NCI-H82 treated with DMSO at 0.1 percent for 48 hours (cell line): ENCODE data around the gene DCXR.

Experiments used
- DNase-seq: peaks from one replicate; lab custom pipeline; 2025; ENCODE audit not compliant: unreplicated experiment; lab: John Stamatoyannopoulos, UW

DCXR gene

DNA sequence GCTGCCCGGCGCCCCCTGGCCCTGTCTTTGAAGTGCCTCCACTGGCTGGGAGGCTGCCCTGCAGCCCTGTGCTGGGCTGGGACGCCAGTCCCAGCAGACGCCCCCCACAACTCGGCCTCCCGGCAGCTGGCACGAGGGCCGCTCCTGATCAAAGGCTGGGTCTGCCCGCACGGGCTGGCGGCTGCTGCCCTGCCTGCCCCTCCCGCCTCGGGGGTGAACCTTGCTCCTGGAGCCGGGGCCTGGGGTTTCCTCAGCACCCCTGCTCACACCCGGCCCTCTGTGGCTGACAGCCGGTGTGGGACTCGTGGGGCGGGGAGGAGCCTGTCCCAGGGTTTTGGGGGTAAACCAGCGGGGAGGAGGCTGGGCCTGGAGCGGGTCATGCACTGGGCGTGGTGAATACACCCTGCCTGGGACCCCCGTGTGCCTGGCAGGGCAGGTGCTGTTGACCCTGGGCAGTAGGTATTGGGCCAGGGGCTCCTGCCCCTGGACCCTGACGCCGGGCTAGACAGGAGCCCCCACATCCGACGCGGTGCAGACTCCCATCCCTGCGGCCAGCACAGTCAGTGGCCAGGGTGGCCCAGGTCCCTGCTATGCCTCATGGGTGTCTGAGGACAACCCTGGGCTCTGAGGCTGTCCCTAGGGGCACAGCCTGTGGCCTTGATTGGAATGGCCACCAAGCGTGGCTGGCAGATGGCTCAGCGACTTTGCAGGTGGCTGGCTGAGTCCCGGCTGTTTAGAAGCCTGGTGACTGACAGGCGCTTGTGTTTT, 36.5 kb downstream of the DCXR start:
- no peak for DNase-seq

DNA sequence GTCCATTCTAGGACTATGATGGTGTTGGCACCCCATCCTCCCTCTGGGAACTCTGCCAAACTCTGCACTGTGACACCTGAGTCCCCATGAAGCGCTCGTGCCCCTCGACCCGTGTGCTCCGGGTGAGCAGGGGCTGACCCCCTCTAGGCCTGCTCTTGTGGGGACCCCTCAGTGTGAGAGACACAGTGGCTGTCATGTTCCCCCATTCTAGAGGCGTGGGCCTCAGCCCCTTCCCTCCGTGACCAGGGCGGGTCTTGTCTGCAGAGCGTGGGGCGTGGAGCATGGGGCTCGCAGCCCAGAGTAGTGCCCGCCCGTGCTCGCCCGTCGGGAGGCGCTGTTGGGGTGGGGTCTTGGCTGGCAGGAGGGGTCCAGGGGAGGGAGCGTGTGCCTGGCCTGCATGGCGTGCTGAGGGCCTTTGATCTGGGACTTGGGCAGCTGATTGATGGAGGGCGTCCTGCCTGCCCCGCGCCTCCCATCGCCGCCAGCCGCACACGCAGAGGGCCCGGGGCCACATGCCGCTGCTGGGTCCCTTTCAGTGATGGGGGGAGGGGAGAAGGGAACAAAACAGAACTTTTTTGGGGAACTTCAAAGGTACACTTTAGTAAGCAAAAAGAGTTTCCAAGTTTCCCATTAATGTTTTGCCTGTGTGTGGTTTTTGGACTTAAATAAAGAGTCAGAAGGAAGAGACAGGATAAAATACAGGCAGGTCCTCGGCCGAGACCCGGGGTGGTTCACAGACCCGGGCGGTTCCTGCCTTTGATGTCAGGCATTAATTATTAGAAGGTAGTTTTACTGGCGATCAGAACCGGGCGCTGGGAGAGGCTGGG, 37.3 kb downstream of the DCXR start:
- no peak for DNase-seq

- no peak for DNase-seq
Measured at GRCh38 chr17:81999587-81999975, 37.9 kb downstream of the DCXR start.

DNA sequence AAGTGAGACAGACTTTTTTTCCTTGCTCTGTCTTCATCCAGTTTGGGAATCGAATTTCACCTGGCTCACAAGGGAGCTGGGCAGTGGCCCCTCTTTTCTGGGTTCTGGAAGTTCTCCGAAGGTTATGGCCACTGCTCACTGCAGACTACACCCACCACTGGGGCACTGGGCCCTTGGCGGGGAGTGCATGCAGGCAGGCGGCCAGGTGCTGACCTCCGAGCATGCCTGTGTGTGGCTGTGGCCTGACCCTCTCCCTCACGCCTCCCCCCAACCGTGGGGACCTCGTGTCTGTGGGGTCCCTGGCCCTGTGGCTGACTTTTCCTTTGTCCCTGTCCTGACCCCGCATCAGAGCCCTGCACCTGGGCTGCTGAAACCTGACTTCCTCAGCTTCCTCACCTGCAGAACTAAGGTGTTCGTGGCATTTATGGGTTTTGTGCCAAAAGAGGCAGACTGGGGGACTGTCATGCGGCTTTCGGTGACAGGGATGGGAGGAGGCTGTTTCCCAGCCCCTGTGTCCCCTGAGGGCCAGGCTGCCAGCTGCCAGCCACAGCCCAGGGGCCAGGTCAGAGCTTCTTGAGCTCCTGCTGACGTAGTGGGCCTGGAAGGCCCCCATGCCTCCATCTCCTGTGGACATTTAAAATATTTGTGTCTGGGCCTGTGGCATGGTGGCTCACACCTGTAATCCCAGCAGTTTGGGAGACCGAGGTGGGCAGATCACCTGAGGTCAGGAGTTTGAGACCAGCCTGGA, 38.6 kb downstream of the DCXR start:
- DNase-seq, result no peak

DNA sequence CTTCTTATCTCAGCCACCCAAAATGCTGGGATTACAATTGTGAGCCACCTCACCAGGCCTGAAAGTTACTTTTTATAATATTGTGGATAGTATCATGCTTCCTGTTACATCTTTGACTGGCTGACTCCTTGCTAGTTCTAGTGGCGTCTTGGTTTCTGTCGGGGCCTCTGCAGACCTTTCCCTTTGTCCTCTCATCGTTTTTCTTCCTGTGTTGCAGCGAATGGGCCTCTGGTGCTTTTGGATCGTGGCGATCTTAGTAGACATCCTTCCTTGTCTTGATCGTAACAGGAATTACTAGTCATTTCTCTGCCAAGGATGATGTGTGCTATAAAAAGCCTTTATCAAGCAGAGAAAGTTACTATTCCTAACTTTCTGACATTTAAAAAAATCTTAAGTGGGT, 39.3 kb downstream of the DCXR start:
- DNase-seq, result no peak

- DNase-seq, result no peak
Measured at GRCh38 chr17:81996757-81997441, 40.6 kb downstream of the DCXR start.

- DNase-seq, result no peak
Measured at GRCh38 chr17:81996232-81996756, 41.2 kb downstream of the DCXR start.

DNA sequence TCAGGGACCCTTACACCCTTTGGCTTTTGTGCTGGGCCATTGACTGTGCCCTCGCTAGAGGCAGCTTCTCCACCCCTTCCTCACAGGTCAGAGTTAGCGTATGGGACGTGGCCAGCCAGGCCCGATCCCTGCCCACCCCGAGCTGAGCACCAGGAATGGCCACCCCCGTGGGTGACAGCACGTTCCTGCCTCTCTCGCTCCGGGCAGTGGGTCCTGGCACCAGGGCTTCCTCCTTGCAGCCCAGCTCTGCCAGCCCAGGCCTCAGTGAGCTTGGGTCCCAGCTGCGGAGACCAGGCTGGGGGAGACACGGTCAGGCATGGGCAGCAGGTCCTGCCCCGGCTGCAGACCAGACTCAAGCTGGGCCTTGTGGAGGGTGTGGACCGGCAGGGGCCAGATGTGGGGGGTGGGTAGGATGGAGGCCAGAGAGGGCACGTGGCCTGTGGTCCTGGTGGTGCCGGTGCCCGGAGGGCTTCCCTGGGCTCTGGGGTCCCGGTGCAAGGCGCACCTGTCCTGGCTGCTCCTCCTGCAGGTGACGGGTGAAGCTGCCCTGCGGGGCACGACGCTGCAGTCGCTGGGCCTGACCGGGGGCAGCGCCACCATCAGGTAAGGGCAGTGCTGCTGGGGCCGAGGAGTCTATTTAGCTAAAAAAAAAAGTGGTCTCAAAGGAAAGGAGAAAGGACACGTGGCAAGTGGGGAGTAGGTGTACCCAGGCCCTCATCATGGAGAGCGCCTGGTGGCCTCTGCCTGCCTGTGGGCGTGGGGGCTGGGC, 41.9 kb downstream of the DCXR start:
- no peak for DNase-seq

GRCh38 chr17:81994593-81995462, 42.7 kb downstream of the DCXR start:
- no peak for DNase-seq

DNA sequence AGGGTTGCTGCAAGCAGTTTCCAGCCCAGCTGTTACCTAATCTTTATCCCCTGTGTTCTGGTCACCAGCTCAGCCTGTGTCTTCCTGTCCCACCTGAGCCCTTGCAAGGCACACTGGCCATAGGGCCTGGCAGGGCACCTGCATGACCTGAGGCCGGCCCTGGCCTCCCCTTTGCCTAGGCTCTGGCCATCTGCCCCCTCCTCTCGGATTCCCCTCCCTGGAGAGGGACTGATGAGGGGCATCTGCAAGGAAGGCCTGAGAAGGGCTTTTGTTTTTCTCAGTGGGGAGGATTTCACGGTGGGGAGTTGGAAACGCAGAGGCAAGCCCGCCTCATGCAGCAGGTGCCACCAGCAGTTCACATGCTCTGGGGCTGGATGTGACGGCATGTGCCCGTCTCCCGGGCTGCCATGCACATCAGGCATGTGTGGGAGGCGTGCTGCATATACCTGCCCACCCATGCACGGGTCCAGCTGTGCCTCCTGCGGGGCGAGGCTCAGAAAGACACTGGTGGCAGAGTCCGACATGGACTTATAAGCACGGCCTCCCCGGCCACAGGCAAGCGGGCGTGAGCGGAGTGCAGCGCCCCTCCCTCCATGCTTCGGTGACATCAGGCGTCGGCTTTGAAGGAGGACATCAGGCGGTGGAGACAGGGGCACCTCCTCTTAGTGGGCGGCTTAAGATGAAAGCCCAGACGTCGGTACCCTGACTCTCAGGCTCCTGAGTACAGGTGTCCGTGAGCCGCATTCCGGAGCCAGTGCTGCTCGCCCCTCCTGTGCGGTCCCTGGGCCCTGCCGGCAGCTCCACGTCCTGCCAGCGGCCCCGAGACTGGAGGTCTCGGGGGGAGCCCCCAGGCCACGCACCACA, 43.5 kb downstream of the DCXR start:
- no peak for DNase-seq

DNA sequence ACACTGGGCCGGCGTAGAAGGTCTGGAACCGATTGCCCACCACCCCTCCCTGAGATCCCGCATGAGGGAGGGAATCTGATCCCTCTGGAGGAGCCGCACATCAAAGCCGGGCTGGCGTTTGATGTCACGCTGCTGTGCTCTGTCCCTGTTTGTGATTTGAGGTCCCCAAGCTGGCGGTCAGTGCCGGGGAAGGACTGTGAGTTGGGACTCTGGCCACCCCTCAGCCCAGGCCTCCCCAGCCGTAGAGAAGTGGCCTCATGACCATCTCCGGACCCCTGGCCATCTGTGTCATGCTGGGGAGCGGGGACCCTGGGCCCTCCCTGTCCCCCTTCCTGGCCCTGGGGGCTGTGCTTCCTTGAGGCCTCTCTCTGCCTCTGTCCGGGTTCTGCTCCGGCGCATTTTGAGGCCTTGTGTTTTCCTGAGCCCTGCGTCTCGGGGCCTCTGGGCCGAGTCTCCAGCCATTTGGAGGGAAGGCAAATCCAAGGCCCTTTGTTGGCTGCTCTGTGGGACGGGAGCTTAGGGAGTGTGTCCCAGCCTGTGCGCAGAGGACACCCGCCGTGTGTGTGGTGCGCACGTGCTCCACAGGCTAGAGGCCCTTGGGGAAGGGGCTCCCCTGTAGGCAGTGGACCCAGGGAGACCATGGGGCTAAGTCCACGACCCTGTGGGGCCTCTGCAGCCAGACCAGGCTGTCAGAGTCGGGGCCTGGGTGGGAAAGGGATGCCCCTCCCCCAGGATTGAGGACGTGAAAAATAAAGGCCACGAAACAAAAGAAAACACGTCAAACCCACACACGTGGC, 45.0 kb downstream of the DCXR start:
- DNase-seq, result no peak

- DNase-seq, result no peak
Measured at GRCh38 chr17:81991684-81992305, 45.7 kb downstream of the DCXR start.

DNA sequence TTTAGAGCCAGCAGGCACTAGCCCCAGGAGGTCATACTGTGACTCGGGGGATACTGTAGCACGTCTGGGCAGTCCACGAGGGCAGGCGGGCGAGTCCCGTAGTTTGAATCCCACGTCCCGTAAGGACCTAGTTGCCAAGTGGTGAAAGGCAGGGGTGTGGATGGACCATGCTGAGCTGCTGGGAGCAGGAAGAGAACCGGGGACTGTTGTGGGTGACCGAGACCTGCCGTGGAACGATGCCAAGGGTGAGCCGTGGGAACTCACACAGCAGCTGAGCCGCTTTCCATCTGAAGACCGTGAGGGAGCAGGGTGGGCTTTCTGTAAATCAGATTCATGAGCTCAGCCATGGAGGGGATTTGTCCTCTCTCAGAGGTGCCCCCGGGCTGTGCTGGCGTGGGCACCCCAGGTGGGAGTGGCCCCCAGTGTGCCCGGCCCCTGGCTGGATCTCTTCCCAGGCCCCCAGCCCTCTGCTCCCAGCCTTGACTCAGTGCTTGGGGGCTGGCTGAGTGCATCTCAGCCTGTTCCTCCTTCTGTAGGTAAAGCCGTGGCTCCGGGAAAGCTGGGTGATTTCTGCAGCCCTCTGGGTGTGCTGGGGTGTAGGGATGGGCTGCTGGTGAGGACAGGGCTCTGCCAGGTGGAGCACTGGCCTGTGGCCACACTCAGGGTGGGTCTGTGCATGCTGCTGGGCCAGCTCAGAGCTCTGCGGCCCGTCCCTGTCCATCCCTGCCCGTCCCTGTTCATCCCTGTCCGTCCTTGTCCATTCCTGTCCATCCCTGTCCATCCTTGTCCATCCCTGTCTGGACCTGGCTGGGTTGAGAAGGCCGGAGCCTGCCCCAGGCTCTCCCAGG, 46.4 kb downstream of the DCXR start:
- DNase-seq, result no peak

GRCh38 chr17:81987161-81987770, 50.2 kb downstream of the DCXR start:
- no peak for DNase-seq

- no peak for DNase-seq
Measured at GRCh38 chr17:81986606-81987005, 50.9 kb downstream of the DCXR start.
